Hepatocyte (in vitro differentiated cells): Measurements from ENCODE around the gene RGMB. TPM values are rescaled to one million over a fixed set of nuclear protein-coding genes. Genes with fewer than 3 reads are reported as not detected.

Experiments
- DNase-seq: peaks from one replicate; pipeline ENCODE4 v3.0.0-alpha.2; 2016; ENCODE audit warnings: low spot score
- H2AFZ ChIP-seq: fragments of 200-600 bp; sonication (generic); 2 replicates; pipeline ENCODE4 v1.6.0; 2016; ENCODE audit warnings: antibody characterized with exemption, mild to moderate bottlenecking
- H3K27ac ChIP-seq: fragments of 200-600 bp; sonication (generic); 2 replicates; pipeline ENCODE4 v1.5.1; 2016; ENCODE audit warnings: mild to moderate bottlenecking
- H3K27me3 ChIP-seq: fragments of 200-600 bp; sonication (generic); 2 replicates; pipeline ENCODE4 v1.6.1; 2016
- H3K36me3 ChIP-seq: fragments of 200-600 bp; sonication (generic); replicated peaks from 2 replicates; pipeline ENCODE4 v1.5.1; 2016; ENCODE audit warnings: low read depth; ENCODE audit not compliant: insufficient read depth
- H3K4me1 ChIP-seq: fragments of 200-600 bp; sonication (generic); 2 replicates; pipeline ENCODE4 v1.5.1; 2016; ENCODE audit warnings: mild to moderate bottlenecking, moderate library complexity; ENCODE audit not compliant: insufficient read depth
- H3K4me2 ChIP-seq: fragments of 200-600 bp; sonication (generic); 2 replicates; pipeline ENCODE4 v1.6.0; 2016
- H3K4me3 ChIP-seq: fragments of 200-600 bp; sonication (generic); 2 replicates; pipeline ENCODE4 v1.5.1; 2016; ENCODE audit warnings: mild to moderate bottlenecking
- H3K79me2 ChIP-seq: fragments of 200-600 bp; sonication (generic); 2 replicates; pipeline ENCODE4 v1.6.0; 2017; ENCODE audit warnings: mild to moderate bottlenecking
- H3K9me2 ChIP-seq: fragments of 200-600 bp; sonication (generic); replicated peaks from 2 replicates; pipeline ENCODE4 v1.6.0; 2017; ENCODE audit warnings: mild to moderate bottlenecking; ENCODE audit not compliant: insufficient read depth
- H3K9me3 ChIP-seq: fragments of 200-600 bp; sonication (generic); 2 replicates; pipeline ENCODE4 v1.5.1; 2016; ENCODE audit warnings: low read depth, mild to moderate bottlenecking
- H4K20me1 ChIP-seq: fragments of 200-600 bp; sonication (generic); 2 replicates; pipeline ENCODE4 v1.6.0; 2016; ENCODE audit warnings: mild to moderate bottlenecking; ENCODE audit not compliant: insufficient read depth, poor library complexity, severe bottlenecking
- EZH2 ChIP-seq: fragments of 200-600 bp; sonication (generic); IDR thresholded peaks from 2 replicates; pipeline ENCODE4 v1.6.1; 2016; ENCODE audit warnings: antibody characterized with exemption, mild to moderate bottlenecking, borderline replicate concordance
- EZH2phosphoT487 ChIP-seq: fragments of 200-600 bp; sonication (generic); IDR thresholded peaks from one replicate; pipeline ENCODE4 v1.6.1; 2018; ENCODE audit warnings: antibody characterized with exemption, mild to moderate bottlenecking, low read depth, moderate library complexity; ENCODE audit not compliant: unreplicated experiment, severe bottlenecking
- WGBS: methylation state at CpG from one replicate; pipeline ENCODE4 v1.1.6; 2016; ENCODE audit warnings: low lambda C conversion rate; ENCODE audit errors: missing lambda C conversion rate; 5-methylcytosine and 5-hydroxymethylcytosine counted together
- polyA plus RNA-seq: library from polyadenylated mRNA; unstranded; fragments of >200 nt; fragmentation: Nextera tagmentation; extraction: Ambion mirVana; gene quantifications from 2 replicates; pipeline ENCODE4 v1.2.1, GENCODE V29; 2016
- total RNA-seq: library from RNA; depleted of rRNA; stranded (reverse); fragments of >200 nt; gene quantifications from 2 replicates; pipeline ENCODE4 v1.2.3, GENCODE V29; 2014
- TF ChIP-seq, protein P1 (sequence below): fragments of 200-600 bp; sonication (generic); IDR thresholded peaks from 2 replicates; pipeline ENCODE4 v1.5.1; 2016; ENCODE audit warnings: antibody characterized with exemption, mild to moderate bottlenecking; ENCODE audit not compliant: poor library complexity

The RGMB gene
- total and polyA plus RNA-seq, 2 experiments from 2014 or later = 8.4 to 11.6 TPM

DNA sequence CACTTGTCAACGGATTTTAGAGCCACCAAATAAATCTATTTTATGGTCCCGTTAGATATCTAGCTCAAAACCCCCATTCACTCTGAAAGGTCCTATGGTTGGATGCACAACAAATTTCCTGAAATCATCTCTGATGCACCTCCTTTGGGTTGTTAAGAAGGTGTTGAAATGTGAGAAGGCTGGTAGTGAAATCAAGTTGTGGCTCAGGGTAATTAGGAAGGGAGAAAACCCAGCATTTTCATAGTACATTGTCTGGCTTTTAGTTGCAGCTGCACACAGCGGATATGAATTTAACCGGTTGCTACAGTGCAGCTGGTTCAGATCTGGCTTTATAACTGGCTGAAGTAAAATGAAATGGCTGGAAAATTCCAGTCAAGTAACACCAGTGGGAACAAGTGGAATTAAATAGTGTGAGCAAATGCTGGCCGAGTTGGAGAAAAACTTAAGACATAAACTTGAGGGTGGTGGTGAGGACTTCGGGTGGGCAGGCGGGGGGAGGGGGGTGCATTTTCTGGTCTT, 17.6 kb downstream of the RGMB start:
- H3K4me3 ChIP-seq = no peak overlapping the region
- no peaks in the 10 kb centered on the region for H3K9me2 ChIP-seq
- H3K4me2 ChIP-seq = no peak overlapping the region
- H4K20me1 ChIP-seq = peaks cover 7% of the 10 kb centered on the region
- peaks cover 52% of the 10 kb centered on the region for H3K79me2 ChIP-seq
- DNase-seq = no peak
- no peak overlapping the region for H2AFZ ChIP-seq
- TF ChIP-seq EZH2phosphoT487 (no peak), EZH2 (no peak)
- TF ChIP-seq, protein P1, sequence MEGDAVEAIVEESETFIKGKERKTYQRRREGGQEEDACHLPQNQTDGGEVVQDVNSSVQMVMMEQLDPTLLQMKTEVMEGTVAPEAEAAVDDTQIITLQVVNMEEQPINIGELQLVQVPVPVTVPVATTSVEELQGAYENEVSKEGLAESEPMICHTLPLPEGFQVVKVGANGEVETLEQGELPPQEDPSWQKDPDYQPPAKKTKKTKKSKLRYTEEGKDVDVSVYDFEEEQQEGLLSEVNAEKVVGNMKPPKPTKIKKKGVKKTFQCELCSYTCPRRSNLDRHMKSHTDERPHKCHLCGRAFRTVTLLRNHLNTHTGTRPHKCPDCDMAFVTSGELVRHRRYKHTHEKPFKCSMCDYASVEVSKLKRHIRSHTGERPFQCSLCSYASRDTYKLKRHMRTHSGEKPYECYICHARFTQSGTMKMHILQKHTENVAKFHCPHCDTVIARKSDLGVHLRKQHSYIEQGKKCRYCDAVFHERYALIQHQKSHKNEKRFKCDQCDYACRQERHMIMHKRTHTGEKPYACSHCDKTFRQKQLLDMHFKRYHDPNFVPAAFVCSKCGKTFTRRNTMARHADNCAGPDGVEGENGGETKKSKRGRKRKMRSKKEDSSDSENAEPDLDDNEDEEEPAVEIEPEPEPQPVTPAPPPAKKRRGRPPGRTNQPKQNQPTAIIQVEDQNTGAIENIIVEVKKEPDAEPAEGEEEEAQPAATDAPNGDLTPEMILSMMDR = no peak
- H3K27ac ChIP-seq = no peak overlapping the region
- peaks cover 9% of the 10 kb centered on the region for H3K4me1 ChIP-seq
- WGBS = 86% methylated on average over 7 of the region's 7 CpGs
- H3K9me3 ChIP-seq = no peaks in the 10 kb centered on the region
- H3K27me3 ChIP-seq = no peaks in the 10 kb centered on the region
- no peaks in the 10 kb centered on the region for H3K36me3 ChIP-seq

DNA sequence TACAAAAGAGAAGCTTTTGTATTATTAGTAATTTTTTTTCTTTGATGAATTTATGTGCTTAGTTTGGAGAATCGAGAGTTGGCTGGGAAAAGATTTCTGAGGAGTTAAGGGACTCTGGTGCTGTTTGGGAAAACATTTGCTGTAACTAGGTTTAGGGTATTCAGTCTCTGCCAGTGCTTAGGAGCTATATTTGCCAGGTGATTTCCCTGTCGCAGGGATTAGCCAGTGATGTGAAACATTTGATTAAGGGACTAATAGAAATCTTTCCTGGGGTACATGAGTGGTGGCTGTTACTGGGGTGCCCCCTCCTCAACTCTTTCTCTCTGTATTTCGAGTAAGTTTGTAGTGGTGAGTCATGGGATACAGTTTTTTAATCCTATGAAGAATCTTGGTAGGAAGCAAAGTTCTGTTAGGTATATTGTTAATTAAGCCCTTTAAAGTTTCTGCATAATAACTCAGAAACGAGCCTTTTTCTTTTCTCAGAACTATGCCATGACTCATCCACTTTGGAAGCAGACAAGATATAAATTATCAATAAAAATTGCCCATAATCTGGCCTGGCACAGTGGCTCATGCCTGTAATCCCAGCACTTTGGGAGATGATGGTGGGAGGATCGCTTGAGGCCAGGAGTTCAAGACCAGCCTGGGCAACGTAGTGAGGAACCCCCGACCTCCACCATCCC, 18.6 kb downstream of the RGMB start:
- Histone ChIP-seq H3K4me2 (no peak overlapping the region), H3K4me3 (no peak overlapping the region), H3K4me1 (no peaks in the 10 kb centered on the region), H4K20me1 (peaks cover 1% of the 10 kb centered on the region), H3K36me3 (no peaks in the 10 kb centered on the region), H3K27me3 (no peaks in the 10 kb centered on the region), H3K9me3 (no peaks in the 10 kb centered on the region), H3K9me2 (no peaks in the 10 kb centered on the region), H3K79me2 (peaks cover 46% of the 10 kb centered on the region), H2AFZ (no peak overlapping the region), H3K27ac (no peak overlapping the region)
- TF ChIP-seq, protein P1 = no peak
- TF ChIP-seq EZH2phosphoT487 (no peak), EZH2 (no peak)
- 88% methylated on average over 7 of the region's 7 CpGs for WGBS
- DNase-seq = no peak

DNA sequence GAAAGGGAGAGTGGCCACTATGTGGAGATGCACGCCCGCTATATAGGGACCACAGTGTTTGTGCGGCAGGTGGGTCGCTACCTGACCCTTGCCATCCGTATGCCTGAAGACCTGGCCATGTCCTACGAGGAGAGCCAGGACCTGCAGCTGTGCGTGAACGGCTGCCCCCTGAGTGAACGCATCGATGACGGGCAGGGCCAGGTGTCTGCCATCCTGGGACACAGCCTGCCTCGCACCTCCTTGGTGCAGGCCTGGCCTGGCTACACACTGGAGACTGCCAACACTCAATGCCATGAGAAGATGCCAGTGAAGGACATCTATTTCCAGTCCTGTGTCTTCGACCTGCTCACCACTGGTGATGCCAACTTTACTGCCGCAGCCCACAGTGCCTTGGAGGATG, 19.8 kb downstream of the RGMB start:
- Histone ChIP-seq H3K9me3 (no peaks in the 10 kb centered on the region), H3K4me2 (no peak overlapping the region), H3K27me3 (no peaks in the 10 kb centered on the region), H3K27ac (no peak overlapping the region), H2AFZ (no peak overlapping the region), H3K36me3 (no peaks in the 10 kb centered on the region), H3K9me2 (no peaks in the 10 kb centered on the region), H3K79me2 (peaks cover 34% of the 10 kb centered on the region), H4K20me1 (no peaks in the 10 kb centered on the region), H3K4me1 (no peaks in the 10 kb centered on the region), H3K4me3 (no peak overlapping the region)
- 99% methylated on average over 14 of the region's 14 CpGs for WGBS
- TF ChIP-seq EZH2 (no peak), EZH2phosphoT487 (no peak)
- TF ChIP-seq, protein P1 = no peak
- no peak for DNase-seq
